Neuronal stem cell (in vitro differentiated cells): ENCODE results near the gene ATP1B3.
"Not testable (repeated sequence)": the region's sequence is repeated elsewhere in the genome, so short reads cannot be mapped to it uniquely, and the experiment has no call there.

Source experiments
- DNase-seq: peaks from one replicate; pipeline ENCODE4 v3.0.0-alpha.2; 2013; ENCODE audit warnings: low spot score
- H2AFZ ChIP-seq: one replicate; pipeline ENCODE4 v1.6.1; 2013; ENCODE audit warnings: mild to moderate bottlenecking, low read length, inconsistent platforms
- H2AK5ac ChIP-seq: 2 replicates; pipeline ENCODE4 v1.6.1; 2013; ENCODE audit warnings: low read depth, mild to moderate bottlenecking, inconsistent platforms, low read length, moderate library complexity, mixed read lengths
- H2BK120ac ChIP-seq: 2 replicates; pipeline ENCODE4 v1.6.1; 2013; ENCODE audit warnings: low read depth, mild to moderate bottlenecking, inconsistent platforms, low read length, moderate library complexity, mixed read lengths
- H2BK12ac ChIP-seq: one replicate; pipeline ENCODE4 v1.6.1; 2013; ENCODE audit warnings: low read length, inconsistent platforms
- H2BK15ac ChIP-seq: 2 replicates; pipeline ENCODE4 v1.6.1; 2013; ENCODE audit warnings: mild to moderate bottlenecking, low read length, inconsistent platforms, mixed read lengths
- H2BK5ac ChIP-seq: one replicate; pipeline ENCODE4 v1.6.1; 2013; ENCODE audit warnings: inconsistent platforms, mild to moderate bottlenecking, low read length, moderate library complexity
- H3K14ac ChIP-seq: one replicate; pipeline ENCODE4 v1.6.1; 2013; ENCODE audit warnings: low read length, inconsistent platforms
- H3K18ac ChIP-seq: 2 replicates; pipeline ENCODE4 v1.6.1; 2013; ENCODE audit warnings: low read length, inconsistent platforms
- H3K23ac ChIP-seq: 2 replicates; pipeline ENCODE4 v1.6.1; 2013; ENCODE audit warnings: low read depth, mild to moderate bottlenecking, mixed read lengths, low read length, inconsistent platforms; ENCODE audit not compliant: poor library complexity
- H3K27ac ChIP-seq: replicated peaks from 3 replicates; pipeline ENCODE4 v1.5.1; 2013; ENCODE audit warnings: low read length, inconsistent platforms
- H3K27me3 ChIP-seq, 3 experiments: 2 replicates each; pipeline ENCODE4 v1.6.1; 2013; ENCODE audit warnings: low read length in 3 of 3, mild to moderate bottlenecking in 2 of 3, inconsistent platforms in 1 of 3, low read depth in 1 of 3, mixed read lengths in 1 of 3, moderate library complexity in 1 of 3; ENCODE audit not compliant: control insufficient read depth in 3 of 3, insufficient read depth in 3 of 3
- H3K36me3 ChIP-seq, 2 donors: replicated peaks in 1 of 2; 2 replicates each; pipeline ENCODE4 v1.6.1; 2013; ENCODE audit warnings: low read length in 2 of 2; ENCODE audit not compliant: control insufficient read depth in 2 of 2, insufficient read depth in 2 of 2
- H3K4ac ChIP-seq: 2 replicates; pipeline ENCODE4 v1.6.1; 2013; ENCODE audit warnings: inconsistent platforms, mild to moderate bottlenecking, low read length, moderate library complexity
- H3K4me1 ChIP-seq, 2 donors: 1 replicate in 1 of 2; 2 replicates in 1 of 2; pipeline ENCODE4 v1.6.1; 2013; ENCODE audit warnings: low read length in 2 of 2, low read depth in 1 of 2; ENCODE audit not compliant: control insufficient read depth in 2 of 2, insufficient read depth in 1 of 2
- H3K4me2 ChIP-seq: one replicate; pipeline ENCODE4 v1.6.1; 2013; ENCODE audit warnings: mild to moderate bottlenecking, low read length, inconsistent platforms; ENCODE audit not compliant: insufficient read depth, poor library complexity, severe bottlenecking
- H3K4me3 ChIP-seq, 2 donors: 2 replicates each; pipeline ENCODE4 v1.5.1; 2013; ENCODE audit warnings: low read length in 2 of 2, mild to moderate bottlenecking in 2 of 2, inconsistent platforms in 1 of 2, moderate library complexity in 1 of 2
- H3K79me1 ChIP-seq: one replicate; pipeline ENCODE4 v1.6.1; 2013; ENCODE audit warnings: low read depth, mild to moderate bottlenecking, inconsistent platforms, low read length, moderate library complexity
- H3K9ac ChIP-seq: one replicate; pipeline ENCODE4 v1.6.1; 2013; ENCODE audit warnings: mild to moderate bottlenecking, low read depth, low read length, inconsistent platforms; ENCODE audit not compliant: poor library complexity
- H3K9me3 ChIP-seq, 2 donors: replicated peaks in 1 of 2; 2 replicates each; pipeline versions ENCODE3 to v1.6.1; 2013; ENCODE audit warnings: low read length in 2 of 2, mild to moderate bottlenecking in 2 of 2, inconsistent platforms in 1 of 2, low read depth in 1 of 2, mixed read lengths in 1 of 2, moderate library complexity in 1 of 2; ENCODE audit not compliant: control insufficient read depth in 2 of 2, insufficient read depth in 1 of 2
- H4K8ac ChIP-seq: one replicate; pipeline ENCODE4 v1.6.1; 2013; ENCODE audit warnings: low read depth, mild to moderate bottlenecking, inconsistent platforms, low read length, moderate library complexity
- H4K91ac ChIP-seq: one replicate; pipeline ENCODE4 v1.6.1; 2013; ENCODE audit warnings: low read length, low read depth, mild to moderate bottlenecking, inconsistent platforms; ENCODE audit not compliant: poor library complexity
- WGBS, 2 donors: extraction: QIAGEN DNeasy Blood & Tissue Kit; methylation state at CpG; one replicate each; pipeline ENCODE4 v1.1.7; 2013; ENCODE audit warnings: missing lambda C conversion rate in 2 of 2, mixed read lengths in 1 of 2; ENCODE audit not compliant: insufficient read length in 2 of 2, insufficient replicate concordance in 1 of 2; ENCODE audit errors: extremely low coverage in 2 of 2; 5-methylcytosine and 5-hydroxymethylcytosine counted together

Gene ATP1B3

DNA sequence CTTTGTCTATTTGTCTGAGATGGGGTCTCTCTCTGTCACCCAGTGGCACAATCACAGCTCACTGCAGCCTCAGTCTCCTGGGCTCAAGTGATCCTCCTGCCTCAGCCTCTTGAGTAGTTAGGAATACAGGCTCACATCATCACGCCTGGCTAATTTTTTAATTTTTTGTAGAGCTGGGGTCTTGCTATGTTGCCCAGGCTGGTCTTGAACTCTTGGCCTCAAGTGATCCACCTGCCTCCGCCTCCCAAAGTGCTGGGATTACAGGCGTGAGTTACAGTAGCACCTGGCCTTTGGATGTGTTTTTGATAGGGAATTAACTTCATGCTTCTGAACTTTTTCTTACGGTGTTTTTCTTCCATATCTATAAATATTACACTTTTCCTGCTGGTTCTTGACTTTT, 33.5 kb downstream of the ATP1B3 start:
- H3K27ac ChIP-seq, H4K8ac ChIP-seq, H2BK120ac ChIP-seq, H2AK5ac ChIP-seq, H3K79me1 ChIP-seq, H3K4me1 ChIP-seq, H2BK12ac ChIP-seq, H3K4ac ChIP-seq, H3K27me3 ChIP-seq, H3K18ac ChIP-seq, H3K4me3 ChIP-seq, H3K9me3 ChIP-seq, H2BK15ac ChIP-seq, H3K23ac ChIP-seq, H2AFZ ChIP-seq, H4K91ac ChIP-seq, H3K14ac ChIP-seq, DNase-seq, H3K9ac ChIP-seq, H3K4me2 ChIP-seq, H2BK5ac ChIP-seq: not testable (repeated sequence)
- peaks cover 14 to 97% of the 10 kb centered on the region in 2 donors for H3K36me3 ChIP-seq
- no CpG with 5 or more reads among the region's 4 CpGs for WGBS, 2 donors

DNA sequence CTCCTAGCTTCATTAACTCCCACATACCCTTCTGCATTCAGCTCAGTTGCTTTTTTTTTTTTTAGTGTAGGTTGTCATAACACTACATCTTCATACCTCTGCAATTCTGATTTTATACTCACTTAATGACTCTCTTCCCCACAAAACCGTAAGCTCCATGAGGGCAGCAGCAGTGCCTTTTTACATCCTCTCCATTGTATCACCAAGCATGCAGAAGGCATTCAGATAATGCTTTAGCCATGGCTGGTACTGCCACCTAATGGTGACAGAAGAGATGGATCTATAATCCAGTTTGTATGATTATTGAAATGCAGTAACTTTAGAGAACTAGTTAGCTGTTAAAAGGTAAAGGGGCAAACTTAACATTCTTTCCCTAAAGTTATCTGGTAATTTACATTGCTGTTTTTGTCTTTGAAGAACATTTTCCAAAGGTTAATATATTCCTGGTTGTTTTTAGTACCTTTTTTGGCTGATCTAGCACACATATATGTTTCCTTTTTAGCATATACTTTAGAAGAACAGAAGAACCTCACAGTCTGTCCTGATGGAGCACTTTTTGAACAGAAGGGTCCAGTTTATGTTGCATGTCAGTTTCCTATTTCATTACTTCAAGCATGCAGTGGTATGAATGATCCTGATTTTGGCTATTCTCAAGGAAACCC, 36.8 kb downstream of the ATP1B3 start:
- Histone ChIP-seq H3K14ac (no peak overlapping the region), H3K4me2 (no peak overlapping the region), H3K18ac (no peak overlapping the region), H4K91ac (no peak overlapping the region), H3K23ac (no peak overlapping the region), H2BK12ac (no peak overlapping the region), H3K27me3 (no peaks in the 10 kb centered on the region), H3K27ac (no peak overlapping the region), H2BK5ac (no peak overlapping the region), H2AFZ (no peak overlapping the region), H3K4me1 (no peaks in the 10 kb centered on the region), H3K9ac (no peak overlapping the region), H3K79me1 (peaks cover 1% of the 10 kb centered on the region), H2BK15ac (no peak overlapping the region), H3K9me3 (peaks cover 0 to 9% of the 10 kb centered on the region in 2 donors), H2BK120ac (no peak overlapping the region), H3K36me3 (peaks cover 13 to 96% of the 10 kb centered on the region in 2 donors), H3K4ac (no peak overlapping the region), H4K8ac (no peak overlapping the region), H3K4me3 (no peak overlapping the region), H2AK5ac (no peak overlapping the region)
- no CpG with 5 or more reads among the region's 1 CpG for WGBS, 2 donors
- DNase-seq: no peak

DNA sequence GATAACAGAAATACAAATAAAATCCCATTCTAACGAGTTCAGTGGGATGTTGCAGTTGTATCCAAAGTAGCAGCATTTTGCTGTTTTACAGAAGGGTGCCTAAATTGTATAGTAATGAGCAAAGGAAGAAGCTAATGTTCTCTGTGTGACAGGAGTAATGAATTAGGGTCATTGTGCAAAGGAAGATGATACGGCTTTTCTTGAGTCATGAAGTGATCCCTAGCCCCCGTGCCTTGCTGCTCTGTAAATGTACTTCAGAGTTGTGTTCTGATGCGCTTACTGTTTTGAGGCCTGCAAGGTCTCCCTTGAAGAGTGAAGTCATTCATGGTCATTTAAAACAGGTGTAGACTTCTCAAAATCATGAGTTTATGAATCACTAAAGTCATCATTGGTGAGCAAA, 37.9 kb downstream of the ATP1B3 start:
- H3K27me3 ChIP-seq: no peaks in the 10 kb centered on the region
- no peak for DNase-seq
- no peak overlapping the region for H3K27ac ChIP-seq
- no peak overlapping the region for H3K23ac ChIP-seq
- H3K79me1 ChIP-seq: peaks cover 1% of the 10 kb centered on the region
- no peaks in the 10 kb centered on the region for H3K4me1 ChIP-seq
- no peak overlapping the region for H3K4me2 ChIP-seq
- H4K91ac ChIP-seq: no peak overlapping the region
- H3K9ac ChIP-seq: no peak overlapping the region
- no peak overlapping the region for H2BK120ac ChIP-seq
- H2AK5ac ChIP-seq: no peak overlapping the region
- H2BK12ac ChIP-seq: no peak overlapping the region
- no peak overlapping the region for H2BK5ac ChIP-seq
- H3K9me3 ChIP-seq: peaks cover 0 to 9% of the 10 kb centered on the region in 2 donors
- WGBS, 2 donors: no CpG with 5 or more reads among the region's 4 CpGs
- H3K4ac ChIP-seq: no peak overlapping the region
- H4K8ac ChIP-seq: no peak overlapping the region
- H3K18ac ChIP-seq: no peak overlapping the region
- no peak overlapping the region for H2AFZ ChIP-seq
- H3K4me3 ChIP-seq: no peak overlapping the region
- no peak overlapping the region for H3K14ac ChIP-seq
- peaks cover 12 to 96% of the 10 kb centered on the region in 2 donors for H3K36me3 ChIP-seq
- no peak overlapping the region for H2BK15ac ChIP-seq

DNA sequence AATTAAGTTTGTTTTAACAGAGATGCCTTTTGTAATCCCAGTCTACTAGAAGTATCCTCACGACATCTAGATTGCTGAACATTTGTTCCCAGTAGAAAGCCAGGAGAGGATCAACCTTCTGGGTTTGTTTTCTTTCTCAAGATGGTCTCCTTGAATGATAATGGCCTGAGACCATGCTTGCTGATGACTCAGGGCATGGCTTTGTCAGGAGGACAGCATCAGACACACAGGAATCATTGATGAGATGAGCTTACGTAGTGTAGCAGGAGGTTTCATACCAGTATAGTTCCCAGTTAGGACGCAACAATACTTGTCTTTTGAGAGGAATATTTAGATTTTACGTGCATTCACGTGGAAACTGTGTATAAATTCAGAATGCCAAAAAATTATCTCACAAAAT, 38.6 kb downstream of the ATP1B3 start:
- Histone ChIP-seq H3K27me3 (no peaks in the 10 kb centered on the region), H3K4ac (no peak overlapping the region), H2BK120ac (no peak overlapping the region), H3K23ac (no peak overlapping the region), H4K91ac (no peak overlapping the region), H3K4me3 (no peak overlapping the region), H2BK12ac (no peak overlapping the region), H3K4me1 (no peaks in the 10 kb centered on the region), H3K27ac (no peak overlapping the region), H2AK5ac (no peak overlapping the region), H3K79me1 (peaks cover 2% of the 10 kb centered on the region), H3K4me2 (no peak overlapping the region), H2AFZ (no peak overlapping the region), H3K18ac (no peak overlapping the region), H3K14ac (no peak overlapping the region), H2BK5ac (no peak overlapping the region), H3K9ac (no peak overlapping the region), H2BK15ac (no peak overlapping the region), H3K9me3 (peaks cover 0 to 9% of the 10 kb centered on the region in 2 donors), H4K8ac (no peak overlapping the region), H3K36me3 (peaks cover 10 to 96% of the 10 kb centered on the region in 2 donors)
- no CpG with 5 or more reads among the region's 5 CpGs for WGBS, 2 donors
- DNase-seq: no peak
